ENCODE measurements around the gene GALNT12.

Gene GALNT12

DNA sequence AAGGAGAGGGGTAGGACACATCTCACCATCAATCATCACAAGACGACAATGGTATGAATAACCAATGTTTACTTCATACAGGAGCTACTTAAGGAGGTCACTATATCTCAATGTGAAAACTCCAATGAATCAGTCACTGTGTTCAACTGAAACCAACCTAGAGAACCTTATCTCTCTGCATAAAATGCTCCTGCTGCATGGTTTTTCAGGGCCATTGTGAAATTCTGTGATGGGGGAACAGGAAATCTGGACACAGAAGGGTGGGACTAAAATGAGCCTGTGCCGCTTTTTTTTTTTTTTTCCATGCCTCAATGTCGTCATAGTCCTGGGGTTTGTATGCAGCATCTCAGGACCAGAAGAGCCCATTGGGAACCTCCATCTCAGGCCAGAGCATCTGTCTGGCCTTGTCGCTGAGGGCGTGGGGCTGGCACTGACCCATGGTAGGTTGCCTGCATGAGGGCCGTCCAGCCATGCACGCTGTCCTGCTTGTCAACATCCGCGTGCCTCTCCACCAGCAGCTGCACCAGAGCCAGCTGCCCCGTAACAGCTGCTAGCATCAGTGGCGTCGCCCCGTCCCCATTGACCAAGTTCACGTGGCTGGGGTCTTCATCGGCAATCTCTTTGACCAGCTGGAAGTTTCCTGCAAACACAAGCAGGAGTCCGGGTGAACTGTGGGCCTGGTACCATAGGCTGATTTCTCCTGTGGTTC lies 23.8 kb upstream of the GALNT12 start:
- no peak for DNase-seq

DNA sequence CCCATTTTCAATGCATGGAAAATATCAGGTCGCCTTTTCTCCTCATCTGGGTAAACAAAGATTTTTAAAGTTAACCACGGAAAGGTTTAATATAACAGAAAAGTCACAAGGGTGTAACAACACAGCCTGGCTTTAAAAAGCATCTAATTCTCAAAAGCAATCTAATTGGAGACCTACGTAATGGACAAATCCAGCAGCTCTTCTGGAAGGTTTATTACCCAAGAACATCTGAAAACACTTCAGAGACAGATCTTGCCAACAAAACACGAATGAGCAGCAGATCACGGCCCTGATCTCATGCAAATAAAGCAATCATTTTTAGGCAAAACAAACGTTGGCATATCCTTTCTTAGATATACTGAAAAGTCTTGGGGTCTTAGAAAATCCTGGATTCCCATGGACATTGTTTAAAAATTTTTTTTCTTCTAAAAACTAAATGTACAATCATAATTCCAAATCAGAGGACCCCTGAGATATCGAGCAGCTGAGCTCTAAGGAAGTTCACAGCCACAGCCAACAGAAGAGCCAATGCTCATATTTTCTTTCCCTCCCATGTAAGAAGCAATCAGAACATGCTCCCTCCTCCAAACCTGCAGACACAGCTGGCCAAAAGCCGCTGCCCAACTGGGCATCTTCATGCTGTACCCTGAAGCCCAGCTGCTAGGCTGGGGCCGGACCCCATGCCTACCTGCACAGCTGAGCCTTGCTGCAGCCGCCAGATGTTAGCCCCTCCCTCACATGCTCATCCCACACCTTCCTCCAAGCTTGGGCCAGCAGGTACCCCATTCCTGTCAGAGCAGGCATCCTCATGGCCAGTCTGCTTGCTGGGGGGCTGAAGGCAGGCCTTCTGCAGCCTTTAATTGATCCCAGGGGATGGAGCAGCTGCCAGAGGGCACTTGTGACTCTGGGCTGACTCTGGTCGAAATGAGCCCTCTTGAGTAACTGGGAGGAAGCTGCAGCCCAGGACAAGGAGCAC lies 22.4 kb upstream of the GALNT12 start:
- no peak for DNase-seq

DNA sequence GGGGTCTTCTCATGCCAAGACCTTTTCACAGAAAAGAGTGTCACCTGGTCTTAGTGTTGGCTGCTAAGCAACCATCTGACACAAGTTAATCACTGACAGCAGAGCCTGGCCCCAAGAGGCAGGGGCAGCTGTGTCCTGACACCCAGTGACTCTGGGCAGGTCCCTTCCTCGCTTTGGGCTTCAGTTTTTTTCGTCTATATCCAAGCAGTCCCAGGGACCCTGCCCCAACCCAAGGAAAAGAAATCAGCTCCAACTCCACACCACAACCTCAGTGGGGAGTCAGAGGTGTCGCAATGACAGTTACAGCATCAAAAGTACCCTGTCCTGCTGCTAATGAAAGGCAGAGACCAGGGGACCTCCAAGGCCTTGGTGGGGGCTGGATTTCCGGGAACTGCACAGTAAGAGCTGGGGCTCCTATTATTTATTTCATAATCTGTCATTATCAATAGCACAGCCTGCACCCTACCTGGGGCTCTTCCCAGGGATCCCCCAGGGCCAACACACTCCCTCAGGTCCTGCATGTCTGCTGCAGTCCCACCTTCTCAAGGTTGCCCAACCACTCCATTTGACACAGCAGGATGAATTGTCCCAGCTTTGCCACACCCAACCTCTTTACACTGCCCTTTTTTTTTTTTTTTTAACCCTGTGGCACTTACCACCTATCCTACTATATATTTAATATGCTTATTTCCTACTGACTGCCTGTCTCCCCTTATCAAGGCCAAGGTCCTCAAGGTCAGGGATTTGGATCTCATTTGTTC lies 20.5 kb upstream of the GALNT12 start:
- DNase-seq = no peak

DNA sequence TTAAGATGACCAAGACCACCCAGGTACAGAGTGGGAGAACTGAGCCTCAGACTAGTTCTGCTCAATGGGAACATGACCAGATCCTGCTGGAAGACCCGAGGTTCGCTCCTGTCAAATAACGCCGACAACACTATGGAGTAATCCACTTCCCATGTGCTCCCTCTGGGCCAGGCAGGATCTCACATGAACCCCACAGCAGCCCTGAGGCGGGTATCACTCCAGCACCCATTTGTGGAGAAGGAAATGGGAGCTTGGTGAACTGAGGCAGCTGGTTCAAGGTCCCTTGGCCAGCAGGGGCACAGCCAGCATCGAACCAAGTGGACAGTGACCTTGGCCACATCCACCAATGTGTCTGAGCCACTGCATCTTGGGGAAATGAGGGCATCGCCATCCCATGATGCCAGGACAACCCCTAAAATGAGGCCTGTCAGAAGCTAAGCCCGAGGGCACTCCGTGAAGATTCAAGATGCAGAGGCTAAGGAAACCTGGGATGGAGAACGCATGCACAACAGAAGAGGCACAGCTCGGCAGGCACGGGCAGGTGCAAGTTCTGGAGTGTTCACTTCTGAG lies 19.6 kb upstream of the GALNT12 start:
- no peak for DNase-seq

DNA sequence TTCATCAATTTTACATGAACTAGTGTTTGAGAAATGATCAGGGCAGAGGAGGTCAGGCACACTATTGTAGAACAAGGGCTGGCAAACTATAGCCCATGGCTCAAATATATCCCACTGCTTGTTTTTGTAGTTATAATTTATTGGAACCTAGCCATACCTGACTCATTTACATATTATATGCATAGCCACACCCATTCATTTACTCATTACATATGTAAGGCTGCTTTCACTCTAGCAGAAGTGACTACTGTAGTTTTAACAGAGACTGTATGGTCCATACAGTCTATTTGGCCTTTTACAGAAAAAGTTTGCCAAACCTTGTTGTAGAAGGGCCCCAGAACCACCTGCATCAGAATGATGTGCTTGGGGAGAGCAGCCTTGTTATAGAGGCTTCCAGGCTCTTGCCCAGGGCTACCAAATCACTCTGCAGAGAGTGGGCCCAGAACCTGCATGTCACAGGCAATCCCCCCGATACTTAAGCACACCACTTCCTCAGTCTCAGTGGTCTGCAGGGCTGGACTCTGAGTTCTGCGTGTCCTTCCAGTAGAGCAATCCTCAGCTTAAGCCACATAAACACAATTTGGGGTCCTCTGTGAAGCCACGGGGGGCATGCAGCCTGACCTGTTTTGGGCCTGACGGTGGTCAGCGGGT lies 17.9 kb upstream of the GALNT12 start:
- DNase-seq = no peak

DNA sequence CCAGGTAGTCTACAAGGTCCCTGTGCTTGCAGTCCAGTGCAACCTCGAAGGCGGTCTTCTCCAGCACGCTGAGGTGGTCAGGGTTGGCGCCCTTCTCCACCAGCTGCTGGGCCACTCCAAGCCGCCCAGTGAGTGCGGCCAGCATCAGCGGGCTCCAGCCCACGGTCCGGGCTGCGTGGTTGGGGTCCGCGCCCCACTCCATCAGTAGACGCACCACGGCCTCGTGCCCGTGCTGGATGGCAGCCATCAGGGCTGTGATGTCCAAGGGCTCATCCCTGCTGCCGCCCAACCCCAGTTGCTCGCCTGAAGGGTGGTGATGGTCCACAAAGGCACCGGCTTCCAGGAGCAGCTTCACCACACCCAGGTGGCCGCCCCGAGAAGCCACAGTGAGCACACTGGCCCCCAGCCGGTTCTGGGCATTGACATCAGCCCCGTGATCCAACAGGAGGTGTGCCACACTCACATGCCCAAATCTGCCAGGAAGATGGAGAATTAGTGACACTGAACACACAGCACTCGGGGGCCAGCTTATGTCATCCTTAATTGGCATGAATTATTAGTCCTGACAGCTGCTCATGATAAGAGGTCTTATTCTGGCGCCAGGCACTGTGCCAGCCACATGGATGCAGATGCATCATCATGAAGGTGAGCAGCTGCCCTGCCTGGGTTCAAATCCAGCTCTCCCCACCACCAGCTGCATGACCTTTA lies 17.2 kb upstream of the GALNT12 start:
- no peak for DNase-seq

DNA sequence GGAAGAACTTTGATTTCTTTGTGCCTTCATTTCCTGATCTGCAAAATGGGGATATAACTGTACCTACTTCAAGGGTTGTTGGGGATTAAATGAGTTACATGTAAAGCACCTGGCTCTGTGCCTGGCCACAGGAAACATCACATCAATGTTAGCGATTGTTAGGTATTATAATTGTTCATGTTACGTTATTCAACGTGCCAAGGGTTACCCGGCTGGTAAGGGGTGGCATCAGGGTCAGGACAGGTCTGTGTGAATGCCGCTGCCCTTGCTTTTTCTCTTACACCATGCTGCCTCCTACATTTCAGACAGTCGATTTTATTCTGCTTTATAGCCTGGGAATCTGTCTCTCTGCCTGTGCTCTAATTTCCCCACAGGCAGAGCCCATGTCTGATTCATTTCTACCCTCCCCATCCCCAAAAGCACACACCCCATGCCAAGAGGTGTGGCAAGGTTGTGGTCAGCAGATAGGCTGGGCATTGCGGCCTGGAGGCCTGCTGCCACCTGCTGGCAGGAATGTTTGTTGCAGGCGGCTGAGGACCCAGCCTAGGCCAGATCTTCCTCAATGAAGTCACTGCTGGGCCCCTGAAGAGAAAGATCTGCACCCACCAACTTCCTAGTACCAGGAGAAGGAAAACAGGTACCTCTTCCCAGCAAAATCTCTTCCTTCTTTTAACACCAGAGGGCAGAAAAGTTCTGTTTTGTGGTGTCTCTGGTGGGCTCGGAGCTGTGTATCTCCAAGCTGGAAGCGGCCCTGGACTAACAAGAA lies 16.4 kb upstream of the GALNT12 start:
- DNase-seq = no peak

DNA sequence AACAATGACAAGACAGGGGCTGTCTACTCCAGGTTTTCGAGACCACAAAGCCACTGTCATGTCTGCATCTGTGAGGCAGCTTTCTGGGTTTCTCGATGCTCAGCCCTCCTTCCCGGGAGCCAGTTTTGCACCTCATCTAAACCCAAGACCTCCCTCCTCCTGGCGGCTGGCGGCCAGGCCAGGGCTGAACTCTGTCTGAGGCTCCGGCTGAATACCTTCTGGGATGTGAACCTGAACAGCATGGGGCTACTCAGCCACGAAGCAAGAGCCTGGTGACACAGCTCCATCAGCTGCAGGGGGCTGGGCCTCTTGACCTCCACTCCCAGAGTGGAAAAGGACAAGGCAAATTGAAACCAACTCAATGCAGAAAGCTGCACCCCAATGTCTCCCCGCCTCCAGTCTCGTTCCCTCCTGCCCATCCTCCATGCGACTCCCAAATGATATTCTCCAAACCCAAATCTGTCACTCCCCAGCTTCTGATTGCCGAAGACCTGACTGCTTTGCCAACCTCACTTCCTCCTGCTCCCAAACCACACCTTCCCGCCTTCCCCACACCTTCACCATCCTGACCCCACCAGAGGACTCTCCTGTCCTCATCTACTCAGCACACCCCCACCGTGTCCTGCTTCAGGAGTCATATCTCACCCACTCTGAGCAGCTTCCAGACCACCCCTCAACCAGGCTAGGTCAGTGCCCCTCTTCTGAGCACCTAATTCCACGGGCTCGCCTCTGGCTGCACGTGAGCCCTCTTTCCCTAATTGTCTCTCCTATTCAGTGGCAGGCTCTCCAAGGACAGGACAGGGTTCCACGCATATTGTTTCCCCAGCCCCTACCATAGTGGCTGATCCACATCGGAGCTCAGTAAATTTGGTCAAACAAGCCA lies 15.6 kb upstream of the GALNT12 start:
- no peak for DNase-seq

DNA sequence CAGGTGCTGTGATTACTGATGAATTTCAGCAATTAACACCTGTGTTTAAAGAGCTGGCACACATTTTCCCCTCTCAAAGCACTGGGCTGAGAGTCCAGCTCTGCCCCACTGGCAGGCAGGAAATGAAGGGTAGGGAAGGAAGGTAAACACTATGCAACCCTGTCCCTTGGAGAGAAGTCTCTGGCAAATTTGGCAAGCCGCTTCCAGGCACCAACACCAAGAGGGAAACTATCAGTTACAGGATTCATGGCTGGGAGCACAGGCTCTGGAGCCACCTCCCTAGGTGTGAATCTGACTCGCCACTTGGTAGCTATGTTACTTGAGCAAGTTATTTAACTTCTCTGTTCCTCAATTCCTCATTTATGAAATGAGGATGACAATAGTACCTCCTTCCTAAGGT lies 14.4 kb upstream of the GALNT12 start:
- DNase-seq = no peak

DNA sequence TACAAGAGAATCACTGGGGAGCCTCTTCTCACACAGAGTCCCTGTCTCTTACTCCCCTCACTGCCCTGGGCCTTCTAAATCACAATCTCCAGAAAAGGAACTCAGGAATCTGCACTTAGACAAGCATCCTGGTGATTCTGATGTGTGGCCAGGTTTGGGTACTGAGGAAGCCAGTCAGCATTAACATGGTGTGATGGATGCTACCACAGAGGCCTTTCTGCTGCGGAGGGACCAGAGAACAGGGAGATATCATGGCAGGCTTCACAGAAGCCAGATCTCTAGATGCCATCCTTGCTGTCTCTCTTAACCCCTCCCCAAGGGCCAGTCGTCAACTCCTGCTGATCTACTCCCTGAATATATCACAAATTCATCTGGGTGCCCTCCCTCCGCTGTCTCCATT lies 12.7 kb upstream of the GALNT12 start:
- DNase-seq = no peak

DNA sequence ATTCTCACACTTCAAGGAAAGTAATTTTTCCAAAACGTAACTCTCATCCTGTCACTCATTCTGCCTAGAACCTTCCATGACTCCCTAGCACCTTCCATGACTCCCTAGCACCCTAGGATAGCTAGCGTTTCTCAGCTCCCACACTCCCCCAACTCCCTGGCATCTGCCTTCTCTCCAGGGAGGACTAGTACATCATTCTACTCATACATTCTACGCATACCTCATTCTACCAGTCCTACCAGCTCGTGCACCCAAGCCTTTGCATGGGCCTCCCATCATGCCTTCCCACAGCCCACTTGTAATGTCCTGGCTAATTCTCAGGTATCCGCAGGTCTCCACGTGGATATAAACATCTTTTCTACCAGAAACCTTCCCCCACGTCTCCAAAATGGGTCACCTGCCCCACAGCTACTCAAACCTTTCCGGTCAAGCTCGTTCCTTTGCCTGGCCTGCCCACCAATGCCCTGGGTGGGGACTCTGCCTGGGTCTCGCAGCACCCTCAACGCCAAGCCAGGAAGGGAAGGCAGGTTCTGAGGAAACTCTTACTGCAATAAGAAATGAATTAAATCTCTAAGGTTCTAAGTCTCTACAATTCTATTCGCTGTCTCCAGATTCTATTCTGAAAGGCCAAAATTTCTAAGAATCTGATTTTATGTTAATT lies 12.0 kb upstream of the GALNT12 start:
- DNase-seq = no peak

DNA sequence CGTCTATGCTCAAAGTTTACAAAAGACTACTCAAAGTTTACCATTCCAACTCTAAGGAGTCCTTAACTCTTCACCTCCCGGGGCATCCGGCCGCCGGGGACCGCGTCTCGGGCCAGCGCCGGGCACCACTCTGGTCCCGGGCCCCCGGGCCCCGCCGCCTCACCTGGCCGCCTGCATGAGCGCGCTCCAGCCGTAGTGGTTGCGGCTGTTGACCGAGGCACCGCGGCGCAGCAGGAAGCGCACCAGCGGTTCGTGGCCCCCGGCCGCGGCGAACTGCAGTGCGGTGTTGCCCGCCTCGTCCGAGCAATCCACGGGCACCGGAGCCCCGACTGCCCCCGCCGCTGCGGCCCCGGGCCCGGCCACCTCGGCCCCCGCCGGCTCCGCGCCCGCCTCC lies 11.5 kb upstream of the GALNT12 start:
- DNase-seq = no peak

DNA sequence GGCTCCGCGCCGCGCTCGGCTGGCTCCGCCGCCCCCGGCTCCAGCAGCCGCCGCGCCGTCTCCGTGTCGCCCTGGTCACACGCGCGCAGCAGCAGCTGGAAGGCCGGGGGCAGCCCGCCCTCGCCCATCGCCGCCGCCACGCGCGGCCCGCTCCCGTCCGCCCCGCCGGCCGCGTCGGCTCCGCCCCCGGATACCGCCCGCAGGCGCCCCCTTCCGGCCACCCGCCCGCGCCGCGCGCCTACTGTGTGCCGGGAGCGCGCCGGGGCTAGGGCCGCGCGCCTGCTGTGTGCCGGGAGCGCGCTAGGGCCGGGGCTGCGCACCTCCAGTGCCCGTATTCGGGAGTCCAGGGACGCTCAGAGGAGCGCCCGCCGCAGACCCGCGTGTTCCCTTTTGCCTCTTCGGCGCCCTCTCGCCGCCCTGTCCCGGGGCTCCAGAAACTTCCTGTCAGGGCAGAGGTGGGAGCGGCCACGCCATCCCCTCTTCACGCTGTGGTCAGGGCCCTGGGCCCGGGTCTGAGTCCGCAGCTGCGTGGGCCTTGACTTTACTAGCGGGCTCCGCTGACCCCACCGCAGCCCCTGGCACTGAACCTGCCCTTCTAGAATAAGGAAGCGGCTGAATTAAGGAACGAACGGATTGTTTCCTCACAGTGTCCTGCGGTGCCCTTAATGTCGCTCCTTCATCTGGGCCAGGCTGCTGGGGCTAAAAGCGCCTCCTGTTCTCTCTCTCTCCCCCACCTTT lies 10.9 kb upstream of the GALNT12 start, which contains the start of gene ANKS6:
TSS of gene ANKS6 (minus strand) at position 192 of the 738 bp plus-strand sequence. CDS start at position 128, 64 bp downstream.
- DNase-seq = peak; percentile 52

DNA sequence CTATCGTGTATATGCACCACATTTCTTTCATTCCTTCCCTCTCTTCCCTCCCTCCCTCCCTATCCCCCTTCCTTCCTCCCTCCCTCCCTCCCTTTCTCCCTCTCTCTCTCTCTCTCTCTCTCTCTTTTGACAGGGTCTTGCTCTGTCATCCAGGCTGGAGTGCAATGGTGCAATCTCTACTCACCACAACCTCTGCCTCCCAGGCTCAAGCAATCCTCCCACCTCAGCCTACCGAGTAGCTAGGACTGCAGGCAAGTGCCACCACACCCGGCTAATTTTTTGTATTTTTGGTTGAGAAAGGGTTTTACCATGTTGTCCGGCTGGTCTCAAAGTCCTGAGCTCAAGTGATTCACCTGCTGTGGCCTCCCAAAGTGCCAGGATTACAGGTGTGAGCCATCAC lies 10.0 kb upstream of the GALNT12 start:
- no peak for DNase-seq

DNA sequence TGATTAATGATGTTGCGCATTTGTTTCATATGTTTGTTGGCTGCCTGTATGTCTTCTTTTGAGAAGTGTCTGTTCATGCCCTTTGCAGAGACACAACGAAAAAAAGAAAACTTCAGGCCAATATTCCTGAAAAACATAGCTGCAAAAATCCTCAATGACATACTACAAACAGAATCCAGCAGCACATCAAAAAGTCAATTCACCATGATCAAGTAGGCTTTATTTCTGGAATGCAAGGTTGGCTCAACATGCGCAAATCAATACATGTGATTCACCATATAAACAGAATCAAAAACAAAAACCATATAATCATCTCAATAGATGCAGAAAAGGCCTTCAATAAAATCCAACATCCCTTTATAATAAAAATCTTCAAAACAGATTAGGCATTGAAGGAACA lies 9.2 kb upstream of the GALNT12 start:
- DNase-seq = no peak

DNA sequence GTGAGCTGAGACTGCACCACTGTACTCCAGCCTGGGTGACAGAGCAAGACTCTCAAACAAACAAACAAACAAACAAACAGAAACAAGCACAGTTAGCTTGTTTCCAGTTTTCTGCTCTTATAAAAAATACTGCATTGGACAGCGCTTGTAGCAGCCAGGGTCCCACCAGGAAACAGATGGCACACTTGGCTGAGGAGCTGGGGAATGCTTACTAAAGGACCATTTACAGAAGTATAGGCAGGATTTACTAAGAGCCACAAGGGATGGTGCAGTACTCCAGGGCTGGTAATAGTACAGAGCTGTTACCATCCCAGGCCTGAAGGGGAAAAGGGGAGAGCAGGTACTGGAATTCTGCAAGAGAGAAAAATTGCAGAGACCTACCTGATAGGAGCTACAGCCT lies 5.9 kb upstream of the GALNT12 start:
- no peak for DNase-seq

DNA sequence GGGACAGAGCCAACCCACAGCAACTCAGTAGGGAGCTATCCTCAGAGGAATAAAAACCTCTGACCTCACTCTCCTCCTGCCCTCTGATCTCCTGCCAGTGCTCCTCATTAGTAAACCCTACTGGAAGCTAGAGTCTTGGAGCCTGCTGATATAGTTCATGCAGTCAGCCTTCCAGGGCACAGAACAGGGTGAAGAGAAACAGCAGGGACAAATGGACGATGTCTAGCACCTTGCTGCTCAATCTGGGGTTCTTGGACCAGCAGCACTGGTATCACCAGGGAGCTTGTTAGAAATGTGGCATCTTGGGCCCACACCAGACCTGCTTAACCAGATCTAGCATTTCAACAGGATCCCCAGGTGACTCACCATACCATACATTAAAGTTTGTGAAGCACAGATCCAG lies 5.5 kb upstream of the GALNT12 start:
- no peak for DNase-seq

DNA sequence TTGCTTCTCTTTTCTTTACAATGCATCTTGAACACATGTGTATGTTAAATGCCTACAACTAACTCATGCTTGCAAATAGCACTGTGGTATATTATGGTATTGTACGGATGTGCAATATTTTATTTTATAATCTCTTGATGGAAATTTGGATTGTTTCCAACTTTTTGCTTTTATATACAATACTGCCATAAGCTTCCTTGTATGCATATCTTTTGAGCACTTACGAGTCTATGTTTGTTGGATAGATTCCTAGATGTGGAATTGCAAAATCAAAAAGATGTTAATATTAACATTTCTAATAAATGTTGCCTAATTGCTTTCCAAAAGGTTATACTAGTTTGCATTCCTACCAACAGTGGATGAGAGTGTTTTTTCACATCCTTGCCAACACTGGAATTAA lies 3.4 kb upstream of the GALNT12 start:
- no peak for DNase-seq
